Body of pancreas (tissue), 4 donors: Measurements from ENCODE around the gene TMEM132C. TPM values are rescaled to one million over a fixed set of nuclear protein-coding genes. Genes with fewer than 3 reads are reported as not detected.

Source experiments
- ATAC-seq: fragments of 150-250 bp; one replicate; pipeline ENCODE4 v1.9.1; 2016
- DNase-seq, 4 donors: peaks; one replicate each; pipeline ENCODE4 v3.0.0-alpha.2; 2019
- H3K27ac ChIP-seq, 4 donors: fragments of 200-600 bp; sonication (generic); 1 replicate in 3 of 4; 2 replicates in 1 of 4; pipeline versions ENCODE4 v1.5.1 to v1.6.1; 2016 to 2019; ENCODE audit warnings: mild to moderate bottlenecking in 1 of 4, mixed read lengths in 1 of 4, moderate library complexity in 1 of 4
- H3K27me3 ChIP-seq, 2 donors: fragments of 200-600 bp; sonication (generic); one replicate each; pipeline ENCODE4 v1.6.0; 2016; ENCODE audit warnings: mild to moderate bottlenecking in 1 of 2
- H3K36me3 ChIP-seq, 2 donors: fragments of 200-600 bp; sonication (generic); replicated peaks in 1 of 2; 2 replicates each; pipeline ENCODE4 v1.5.1; 2016; ENCODE audit warnings: low read depth in 2 of 2; ENCODE audit not compliant: insufficient read depth in 1 of 2
- H3K4me1 ChIP-seq: fragments of 200-600 bp; sonication (generic); one replicate; pipeline ENCODE4 v1.6.0; 2016
- H3K4me3 ChIP-seq, 2 donors: fragments of 200-600 bp; sonication (generic); 1 replicate in 1 of 2; 2 replicates in 1 of 2; pipeline ENCODE4 v1.5.1; 2016 to 2019
- H3K9me3 ChIP-seq, 3 donors: fragments of 200-600 bp; sonication (generic); 1 replicate in 2 of 3; 2 replicates in 1 of 3; pipeline ENCODE4 v1.5.1; 2016
- CTCF ChIP-seq, 7 experiments: fragments of 450-650 bp in 4 of 7; fragments of 200-600 bp in 3 of 7; sonication (generic) in 3 of 7; IDR thresholded peaks; one replicate each; pipeline ENCODE4 v1.5.1; 2016 to 2019; ENCODE audit warnings: antibody characterized with exemption in 7 of 7
- POLR2A ChIP-seq, 3 donors: fragments of 450-650 bp; IDR thresholded peaks; one replicate each; pipeline ENCODE4 v1.6.1; 2016; ENCODE audit warnings: antibody characterized with exemption in 3 of 3, mild to moderate bottlenecking in 2 of 3
- WGBS, 2 donors: methylation state at CpG; one replicate each; pipeline ENCODE4 v1.1.5; 2017; 5-methylcytosine and 5-hydroxymethylcytosine counted together
- intact Hi-C: fragments of 100-400 bp; cut with DNase I; formaldehyde crosslinking; loops from one replicate; pipeline ENCODE4 v1.15.1; 2023
- total RNA-seq, 2 donors: library from RNA; depleted of rRNA; stranded (reverse); fragments of >200 nt; gene quantifications; one replicate each; pipeline ENCODE4 v1.1.0, GENCODE V29; 2016

Gene TMEM132C
- total RNA-seq, 2 donors from 2014 or later, result 4.4 to 8.2 TPM

DNA sequence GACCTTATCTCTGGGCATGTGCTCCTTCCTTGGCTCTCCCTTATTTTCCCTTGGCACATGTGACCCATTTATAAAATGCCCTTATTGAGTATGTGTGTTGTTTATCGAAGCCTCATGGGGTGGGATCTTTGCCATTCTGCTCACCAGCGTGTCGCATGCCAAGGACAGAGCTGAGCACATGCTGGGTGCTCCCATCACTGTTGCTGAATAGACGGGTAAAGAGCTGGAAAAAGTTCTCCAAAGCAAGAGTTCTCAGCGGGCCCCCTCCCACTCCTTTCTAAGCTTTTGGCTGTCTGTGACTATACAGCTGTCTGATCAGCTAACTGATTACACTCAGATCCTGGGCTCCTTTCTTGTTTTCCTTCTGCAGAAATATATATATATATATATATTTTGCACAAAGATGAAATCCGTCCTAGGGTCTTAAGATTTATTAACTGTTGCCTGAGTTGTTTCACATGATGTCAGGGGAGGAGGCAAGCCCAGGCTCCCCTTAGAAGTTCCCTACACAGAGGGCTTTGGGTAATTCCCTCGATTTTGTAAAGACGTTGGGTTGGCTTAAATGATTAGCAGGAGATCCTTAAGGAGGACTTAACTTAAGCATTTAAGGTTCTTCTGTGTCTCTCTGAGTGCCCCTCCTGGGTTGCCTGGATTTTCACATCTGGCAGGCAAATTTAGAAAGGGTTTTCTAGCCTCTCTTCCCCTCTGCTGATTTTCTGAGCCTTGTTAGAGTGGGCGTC lies 71.6 kb downstream of the TMEM132C start:
- H3K9me3 ChIP-seq, result no peaks in the 10 kb centered on the region
- H3K4me3 ChIP-seq, result no peak overlapping the region
- WGBS, 2 donors, result 5% methylated on average over 9 of the region's 9 CpGs
- no peak for ATAC-seq
- no peak for DNase-seq
- peaks cover 29% of the 10 kb centered on the region for H3K4me1 ChIP-seq
- TF ChIP-seq CTCF (IDR thresholded peaks at IDR 0.05), result no peak
- no peak for TF ChIP-seq POLR2A (IDR thresholded peaks at IDR 0.05)
- H3K27ac ChIP-seq, result no peak overlapping the region
- intact Hi-C loops, result no loop called here
- H3K27me3 ChIP-seq, result no peaks in the 10 kb centered on the region
- no peaks in the 10 kb centered on the region for H3K36me3 ChIP-seq

GRCh38 chr12:128339126-128339520 lies 72.2 kb downstream of the TMEM132C start:
- no peaks in the 10 kb centered on the region for H3K9me3 ChIP-seq
- H3K4me3 ChIP-seq, result no peak overlapping the region
- intact Hi-C loops, result no loop called here
- DNase-seq, result no peak
- H3K36me3 ChIP-seq, result no peaks in the 10 kb centered on the region
- H3K4me1 ChIP-seq, result peaks cover 29% of the 10 kb centered on the region
- 9 to 33% methylated on average over 3 to 6 of the region's 6 CpGs for WGBS, 2 donors
- H3K27me3 ChIP-seq, result no peaks in the 10 kb centered on the region
- TF ChIP-seq CTCF (IDR thresholded peaks at IDR 0.05) (no peak), POLR2A (IDR thresholded peaks at IDR 0.05) (no peak)
- no peak for ATAC-seq
- no peak overlapping the region for H3K27ac ChIP-seq

DNA sequence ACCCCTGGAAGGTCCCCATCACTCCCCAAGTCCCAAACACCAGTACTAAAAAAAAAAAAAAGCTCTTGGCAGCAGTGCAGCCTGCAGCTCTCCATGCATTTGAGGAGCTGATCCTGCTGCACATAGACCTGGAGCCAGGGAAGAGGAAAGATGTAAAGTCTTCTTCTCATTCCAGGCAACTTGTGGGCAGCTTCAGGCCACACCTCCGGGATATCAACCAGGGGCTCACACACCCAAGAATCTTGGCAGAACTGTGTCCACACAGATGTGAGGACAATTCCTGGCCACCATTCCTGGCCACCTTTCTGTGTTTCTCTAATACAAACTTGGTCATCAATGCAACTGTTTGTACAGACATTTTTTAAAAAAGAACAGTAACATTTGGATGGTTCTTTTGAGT lies 72.7 kb downstream of the TMEM132C start:
- Histone ChIP-seq H3K27me3 (no peaks in the 10 kb centered on the region), H3K9me3 (no peaks in the 10 kb centered on the region), H3K27ac (no peak overlapping the region), H3K4me1 (peaks cover 29% of the 10 kb centered on the region), H3K36me3 (no peaks in the 10 kb centered on the region), H3K4me3 (no peak overlapping the region)
- DNase-seq (no peak), ATAC-seq (no peak)
- intact Hi-C loops, result no loop called here
- 35 to 60% methylated on average over 1 of the region's 1 CpG for WGBS, 2 donors
- no peak for TF ChIP-seq POLR2A (IDR thresholded peaks at IDR 0.05)
- TF ChIP-seq CTCF (IDR thresholded peaks at IDR 0.05), result no peak

DNA sequence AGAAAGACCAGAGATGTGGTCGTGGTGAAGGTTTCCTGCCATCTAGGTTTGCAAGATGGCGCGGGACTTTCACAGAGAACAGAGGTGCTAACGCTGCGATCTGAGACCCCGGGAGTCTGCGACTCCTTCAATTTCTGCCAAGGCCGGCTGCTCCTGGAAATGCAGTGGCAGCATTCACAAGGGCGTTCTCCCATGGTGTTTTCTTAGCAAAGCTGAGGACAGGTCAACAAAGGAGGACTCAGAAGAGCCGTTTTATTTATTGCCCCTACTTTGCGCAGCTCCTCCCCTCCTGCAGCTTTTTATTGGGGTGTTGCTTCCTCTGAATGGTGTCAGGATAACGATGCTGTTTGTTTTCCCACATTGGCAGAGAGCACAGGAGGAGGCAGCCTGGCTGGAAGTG lies 86.3 kb downstream of the TMEM132C start:
- DNase-seq, result no peak
- 18 to 23% methylated on average over 12 of the region's 12 CpGs for WGBS, 2 donors
- H3K36me3 ChIP-seq, result no peaks in the 10 kb centered on the region
- H3K27me3 ChIP-seq, result no peaks in the 10 kb centered on the region
- no peak for ATAC-seq
- intact Hi-C loops, result no loop called here
- H3K4me3 ChIP-seq, result no peak overlapping the region
- no peak overlapping the region for H3K27ac ChIP-seq
- H3K4me1 ChIP-seq, result no peaks in the 10 kb centered on the region
- no peak for TF ChIP-seq POLR2A (IDR thresholded peaks at IDR 0.05)
- TF ChIP-seq CTCF (IDR thresholded peaks at IDR 0.05), result no peak
- no peaks in the 10 kb centered on the region for H3K9me3 ChIP-seq

- no peak overlapping the region for H3K27ac ChIP-seq
- WGBS, 2 donors, result 51 to 58% methylated on average over 7 of the region's 7 CpGs
- TF ChIP-seq CTCF (IDR thresholded peaks at IDR 0.05), result no peak
- no peak for TF ChIP-seq POLR2A (IDR thresholded peaks at IDR 0.05)
- no peaks in the 10 kb centered on the region for H3K27me3 ChIP-seq
- intact Hi-C loops, result no loop called here
- DNase-seq (no peak), ATAC-seq (no peak)
- H3K4me1 ChIP-seq, result no peaks in the 10 kb centered on the region
- H3K9me3 ChIP-seq, result no peaks in the 10 kb centered on the region
- no peaks in the 10 kb centered on the region for H3K36me3 ChIP-seq
- H3K4me3 ChIP-seq, result no peak overlapping the region
Measured at GRCh38 chr12:128356547-128356946, 89.6 kb downstream of the TMEM132C start.
